Tibial nerve (tissue), 3 donors: ENCODE results near the gene ANO10.

ENCODE experiments used
- CTCF ChIP-seq, 5 experiments: fragments of 200-600 bp in 3 of 5; fragments of 450-650 bp in 2 of 5; sonication (generic) in 3 of 5; IDR thresholded peaks; one replicate each; pipeline ENCODE4 v1.5.1; 2016 to 2019; ENCODE audit warnings: antibody characterized with exemption in 5 of 5, mild to moderate bottlenecking in 3 of 5, moderate library complexity in 2 of 5
- POLR2A ChIP-seq, 2 donors: fragments of 450-650 bp; IDR thresholded peaks; one replicate each; pipeline ENCODE4 v1.6.1; 2017; ENCODE audit warnings: antibody characterized with exemption in 2 of 2, mild to moderate bottlenecking in 2 of 2, moderate library complexity in 2 of 2

GRCh38 chr3:43525386-43525785 is 96.4 kb downstream of the ANO10 start:
- no peak for TF ChIP-seq CTCF (IDR thresholded peaks at IDR 0.05)
- no peak for TF ChIP-seq POLR2A (IDR thresholded peaks at IDR 0.05)
